ENCODE results near the gene GOLGA6L10. TPM values are rescaled to one million over a fixed set of nuclear protein-coding genes. Genes with fewer than 3 reads are reported as not detected.
"Not testable (repeated sequence)": the region's sequence is repeated elsewhere in the genome, so short reads cannot be mapped to it uniquely, and the experiment has no call there.

Gene GOLGA6L10
- total RNA-seq, 1 experiment from 2014 or later: 2.0 TPM

GRCh38 chr15:82371656-82372055, 22.4 kb upstream of the GOLGA6L10 start:
- no peak overlapping the region for H3K56ac ChIP-seq (ENCODE audit: insufficient read length, low read depth, low read length)
- Mint-ChIP-seq H3K9me3 (no peaks in the 10 kb centered on the region), H3K4me3 (no peak overlapping the region), H3K27ac (peak overlapping the region in 2 of 3 experiments; percentile 29 to 34; a peak in 3 of 7 replicates), H3K27me3 (ENCODE audit: low read depth) (no peaks in the 10 kb centered on the region), H3K36me3 (ENCODE audit: insufficient read depth in 1 of 3, low read depth in 3 of 3) (peaks cover 0 to 3% (median 0%) of the 10 kb centered on the region in 3 experiments; a peak in 1 of 7 replicates), H3K4me1 (peaks cover 19 to 20% of the 10 kb centered on the region in 2 experiments)
- H2BK12ac ChIP-seq (ENCODE audit: insufficient read length, low read depth, low read length): no peak overlapping the region
- no peaks in the 10 kb centered on the region; the same call in 1 of the 2 replicates for H3K79me2 ChIP-seq (ENCODE audit: insufficient read depth, low read length)
- no peak overlapping the region for H2BK20ac ChIP-seq (ENCODE audit: low read depth, low read length, poor library complexity, severe bottlenecking)
- no peak for DNase-seq
- H3K27ac ChIP-seq (ENCODE audit: insufficient read length, low read depth, low read length): no peak overlapping the region
- H3K4ac ChIP-seq (ENCODE audit: low read depth, low read length): no peak overlapping the region
- H3K27me3 ChIP-seq (ENCODE audit: insufficient read depth, low read length): no peaks in the 10 kb centered on the region
- no peaks in the 10 kb centered on the region for H3K4me1 ChIP-seq (ENCODE audit: insufficient read depth, low read length)
- no peak overlapping the region for H3T11ph ChIP-seq (ENCODE audit: low read length)
- no peak overlapping the region for H2BK120ac ChIP-seq (ENCODE audit: low read depth, low read length, poor library complexity, severe bottlenecking)
- H2AK5ac ChIP-seq (ENCODE audit: insufficient read length, low read length): no peak overlapping the region
- H3K23me2 ChIP-seq (ENCODE audit: insufficient read length, low read depth, low read length, poor library complexity, severe bottlenecking): no peaks in the 10 kb centered on the region
- TF ChIP-seq CTCF (conservative IDR thresholded peaks at IDR 0.05): no peak
- H4K91ac ChIP-seq (ENCODE audit: insufficient read length, low read depth, low read length): no peak overlapping the region
- no peak overlapping the region for H3K4me2 ChIP-seq (ENCODE audit: insufficient read depth, insufficient read length, low read length)
- no peak overlapping the region for H2BK15ac ChIP-seq (ENCODE audit: low read depth, low read length)
- H3K18ac ChIP-seq (ENCODE audit: insufficient read length, low read depth, low read length): no peak overlapping the region
- no peak overlapping the region for H4K5ac ChIP-seq (ENCODE audit: insufficient read length, low read depth, low read length)
- no peaks in the 10 kb centered on the region for H3K9me3 ChIP-seq (ENCODE audit: control insufficient read depth, low read depth, low read length)
- H3K14ac ChIP-seq (ENCODE audit: insufficient read depth, low read length): no peak overlapping the region
- H2AFZ ChIP-seq (ENCODE audit: low read length): no peak overlapping the region
- H3K9ac ChIP-seq (ENCODE audit: extremely low read depth, insufficient read length, low read length): no peak overlapping the region
- H3K23ac ChIP-seq (ENCODE audit: insufficient read length, low read depth, low read length): no peak overlapping the region
- no peaks in the 10 kb centered on the region for H3K79me1 ChIP-seq (ENCODE audit: insufficient read depth, low read depth, low read length, poor library complexity, severe bottlenecking)
- H4K8ac ChIP-seq (replicated peaks; ENCODE audit: insufficient read length, low read depth, low read length): no peak overlapping the region
- no CpG with 5 or more reads among the region's 3 CpGs for WGBS (ENCODE audit: extremely low coverage, insufficient read length, low lambda C conversion rate)
- no peak overlapping the region for H2BK5ac ChIP-seq (ENCODE audit: insufficient read length, low read length)
- H4K20me1 ChIP-seq (ENCODE audit: control insufficient read depth, insufficient read depth, insufficient read length): no peaks in the 10 kb centered on the region

GRCh38 chr15:82367790-82368189, 18.5 kb upstream of the GOLGA6L10 start:
- H2BK15ac ChIP-seq (ENCODE audit: low read depth, low read length); H4K91ac ChIP-seq (ENCODE audit: insufficient read length, low read depth, low read length); H3K23ac ChIP-seq (ENCODE audit: insufficient read length, low read depth, low read length); H2AK5ac ChIP-seq (ENCODE audit: insufficient read length, low read length); H3K79me1 ChIP-seq (ENCODE audit: insufficient read depth, low read depth, low read length, poor library complexity, severe bottlenecking); H3K4me3 Mint-ChIP-seq; H3K18ac ChIP-seq (ENCODE audit: insufficient read length, low read depth, low read length); H3K36me3 Mint-ChIP-seq (ENCODE audit: insufficient read depth in 1 of 3, low read depth in 3 of 3); H2AFZ ChIP-seq (ENCODE audit: low read length); H3K4me2 ChIP-seq (ENCODE audit: insufficient read depth, insufficient read length, low read length); H3K27me3 ChIP-seq (ENCODE audit: insufficient read depth, low read length); H3K79me2 ChIP-seq (ENCODE audit: insufficient read depth, low read length); H3K27ac ChIP-seq (ENCODE audit: insufficient read length, low read depth, low read length); H3K27me3 Mint-ChIP-seq (ENCODE audit: low read depth); H3T11ph ChIP-seq (ENCODE audit: low read length); H3K23me2 ChIP-seq (ENCODE audit: insufficient read length, low read depth, low read length, poor library complexity, severe bottlenecking); H3K14ac ChIP-seq (ENCODE audit: insufficient read depth, low read length); H3K4me1 ChIP-seq (ENCODE audit: insufficient read depth, low read length); H3K4ac ChIP-seq (ENCODE audit: low read depth, low read length); H4K8ac ChIP-seq (replicated peaks; ENCODE audit: insufficient read length, low read depth, low read length); H4K5ac ChIP-seq (ENCODE audit: insufficient read length, low read depth, low read length); H4K20me1 ChIP-seq (ENCODE audit: control insufficient read depth, insufficient read depth, insufficient read length); DNase-seq; H3K56ac ChIP-seq (ENCODE audit: insufficient read length, low read depth, low read length); H3K27ac Mint-ChIP-seq; H3K9ac ChIP-seq (ENCODE audit: extremely low read depth, insufficient read length, low read length); H2BK12ac ChIP-seq (ENCODE audit: insufficient read length, low read depth, low read length); H3K9me3 ChIP-seq (ENCODE audit: control insufficient read depth, low read depth, low read length); H2BK120ac ChIP-seq (ENCODE audit: low read depth, low read length, poor library complexity, severe bottlenecking); H2BK20ac ChIP-seq (ENCODE audit: low read depth, low read length, poor library complexity, severe bottlenecking); H3K9me3 Mint-ChIP-seq; H2BK5ac ChIP-seq (ENCODE audit: insufficient read length, low read length): not testable (repeated sequence)
- peaks cover 10 to 13% of the 10 kb centered on the region in 2 experiments for H3K4me1 Mint-ChIP-seq
- WGBS (ENCODE audit: extremely low coverage, insufficient read length, low lambda C conversion rate): no CpG with 5 or more reads among the region's 3 CpGs
